ENCODE measurements around the gene ADAMTS19.

GRCh38 chr5:129746876-129747275, 286.8 kb downstream of the ADAMTS19 start:
- TF ChIP-seq CTCF (IDR thresholded peaks at IDR 0.05) (no peak), ZFX (IDR thresholded peaks at IDR 0.05; ENCODE audit: borderline replicate concordance) (no peak)

All from 22Rv1 (cell line).